Nephron (organoid): ENCODE data around the gene DNMBP.

Experiments
- H3K27ac Mint-ChIP-seq, 3 experiments: 2 replicates each; pipeline ENCODE4 v1.8.0; 2020; ENCODE audit warnings: mixed read lengths in 3 of 3, mild to moderate bottlenecking in 2 of 3, moderate library complexity in 1 of 3
- H3K27me3 Mint-ChIP-seq: 2 replicates; pipeline ENCODE4 v1.8.0; 2021; ENCODE audit warnings: low read depth, mild to moderate bottlenecking, moderate library complexity, mixed read lengths
- H3K36me3 Mint-ChIP-seq: 2 replicates; pipeline ENCODE4 v1.8.0; 2020; ENCODE audit warnings: low read depth, mixed read lengths
- H3K4me1 Mint-ChIP-seq: 2 replicates; pipeline ENCODE4 v1.8.0; 2020; ENCODE audit warnings: mixed read lengths
- H3K4me3 Mint-ChIP-seq, 3 experiments: 2 replicates each; pipeline ENCODE4 v1.8.0; 2020; ENCODE audit warnings: mild to moderate bottlenecking in 3 of 3, mixed read lengths in 3 of 3, moderate library complexity in 2 of 3
- H3K9me3 Mint-ChIP-seq: 2 replicates; pipeline ENCODE4 v1.8.0; 2020; ENCODE audit warnings: mixed read lengths
- CTCF ChIP-seq, 3 experiments: fragments of 200-600 bp; sonication (generic); IDR thresholded peaks; one replicate each; pipeline ENCODE4 v1.5.0; 2021; ENCODE audit warnings: antibody characterized with exemption in 3 of 3; ENCODE audit not compliant: unreplicated experiment in 3 of 3

DNMBP gene

DNA sequence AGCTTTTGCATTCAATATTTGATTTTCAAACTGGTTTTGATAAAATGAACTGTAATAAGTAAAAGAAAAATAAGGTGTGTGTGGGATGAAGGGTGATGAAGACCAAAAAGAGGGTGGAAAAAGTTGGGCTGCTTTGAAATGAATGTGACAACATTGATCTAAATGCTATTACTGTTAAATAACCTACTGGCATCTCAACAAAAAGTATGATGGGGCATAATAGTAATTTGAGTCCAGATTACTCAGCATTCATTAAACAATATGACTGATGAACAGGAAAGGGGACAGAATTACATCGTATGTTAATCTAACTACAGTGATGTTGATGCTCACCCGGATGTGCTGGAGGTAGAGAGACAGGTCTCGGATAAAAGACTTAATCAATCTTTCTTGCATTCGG, 115.1 kb downstream of the DNMBP start:
- TF ChIP-seq CTCF (IDR thresholded peaks at IDR 0.05; ENCODE audit: unreplicated experiment in 3 of 3), result no peak
- no peak overlapping the region for H3K27ac Mint-ChIP-seq
- H3K4me3 Mint-ChIP-seq, result no peak overlapping the region
- H3K36me3 Mint-ChIP-seq, result peaks cover 84% of the 10 kb centered on the region
- H3K9me3 Mint-ChIP-seq, result no peaks in the 10 kb centered on the region
- no peaks in the 10 kb centered on the region for H3K4me1 Mint-ChIP-seq
- no peaks in the 10 kb centered on the region for H3K27me3 Mint-ChIP-seq

DNA sequence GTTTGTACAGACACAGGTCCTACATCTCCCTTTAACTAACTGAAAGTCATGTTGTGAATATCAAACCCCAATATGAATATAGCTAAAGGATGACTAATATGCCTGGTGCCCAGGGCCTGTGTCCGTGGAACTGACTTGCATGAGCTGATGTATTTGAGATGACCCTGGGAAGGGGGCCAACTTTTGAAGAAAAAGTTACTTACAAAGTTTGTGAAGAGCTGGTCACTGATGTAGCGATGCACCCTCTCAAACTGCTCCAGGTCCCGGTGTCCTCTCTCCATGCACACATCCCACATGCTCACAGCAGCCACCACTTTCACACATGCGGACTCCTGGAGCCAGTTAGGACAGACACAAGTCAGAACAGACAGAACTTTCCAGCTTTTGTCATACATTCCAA, 121.1 kb downstream of the DNMBP start:
- Mint-ChIP-seq H3K27me3 (no peaks in the 10 kb centered on the region), H3K27ac (no peak overlapping the region), H3K4me1 (no peaks in the 10 kb centered on the region), H3K4me3 (no peak overlapping the region), H3K9me3 (no peaks in the 10 kb centered on the region), H3K36me3 (peaks cover 70% of the 10 kb centered on the region)
- TF ChIP-seq CTCF (IDR thresholded peaks at IDR 0.05; ENCODE audit: unreplicated experiment in 3 of 3), result no peak

DNA sequence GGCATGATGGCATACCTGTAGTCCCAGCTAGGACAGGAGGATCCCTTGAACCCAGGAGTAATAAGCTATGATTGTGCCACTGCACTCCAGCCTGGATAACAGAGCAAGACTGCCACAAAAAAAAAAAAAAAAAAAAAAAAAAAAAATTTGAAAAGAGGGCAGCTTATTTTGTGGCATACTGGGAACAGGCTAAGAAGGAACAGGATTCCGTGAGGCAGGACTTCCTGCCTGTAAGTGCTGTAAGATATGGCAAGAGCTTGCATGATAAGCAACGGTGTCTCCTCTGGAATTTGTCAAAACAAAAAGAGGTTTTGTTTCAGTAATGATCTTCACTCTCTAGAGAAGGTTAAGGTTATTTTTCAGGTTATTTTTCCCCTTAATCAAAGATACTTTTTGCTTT, 126.2 kb downstream of the DNMBP start:
- peaks cover 78% of the 10 kb centered on the region for H3K36me3 Mint-ChIP-seq

GRCh38 chr10:99881371-99881770, 128.4 kb downstream of the DNMBP start:
- Mint-ChIP-seq H3K27ac (no peak overlapping the region), H3K4me1 (no peaks in the 10 kb centered on the region), H3K4me3 (no peak overlapping the region), H3K27me3 (no peaks in the 10 kb centered on the region), H3K36me3 (peaks cover 85% of the 10 kb centered on the region), H3K9me3 (no peaks in the 10 kb centered on the region)
- TF ChIP-seq CTCF (IDR thresholded peaks at IDR 0.05; ENCODE audit: unreplicated experiment in 3 of 3), result no peak

More for the DNA sequence above, 126.2 kb downstream of the DNMBP start:
- H3K9me3 Mint-ChIP-seq, result no peaks in the 10 kb centered on the region
- no peak for TF ChIP-seq CTCF (IDR thresholded peaks at IDR 0.05; ENCODE audit: unreplicated experiment in 3 of 3)
- no peak overlapping the region for H3K27ac Mint-ChIP-seq
- no peak overlapping the region for H3K4me3 Mint-ChIP-seq
- H3K27me3 Mint-ChIP-seq, result no peaks in the 10 kb centered on the region
- H3K4me1 Mint-ChIP-seq, result no peaks in the 10 kb centered on the region

- Mint-ChIP-seq H3K4me1 (no peaks in the 10 kb centered on the region), H3K27ac (peak overlapping the region; percentile 28 to 53 (median 40)), H3K4me3 (no peak overlapping the region), H3K9me3 (no peaks in the 10 kb centered on the region), H3K27me3 (peaks cover under 1% of the 10 kb centered on the region), H3K36me3 (peaks cover 88% of the 10 kb centered on the region)
- no peak for TF ChIP-seq CTCF (IDR thresholded peaks at IDR 0.05; ENCODE audit: unreplicated experiment in 3 of 3)
Observed at GRCh38 chr10:99880080-99880835, 129.5 kb downstream of the DNMBP start.

GRCh38 chr10:99875473-99875872, 134.3 kb downstream of the DNMBP start:
- no peak overlapping the region for H3K27ac Mint-ChIP-seq
- no peak overlapping the region for H3K4me3 Mint-ChIP-seq
- H3K4me1 Mint-ChIP-seq, result no peaks in the 10 kb centered on the region
- TF ChIP-seq CTCF (IDR thresholded peaks at IDR 0.05; ENCODE audit: unreplicated experiment in 3 of 3), result no peak
- H3K9me3 Mint-ChIP-seq, result no peaks in the 10 kb centered on the region
- peaks cover 3% of the 10 kb centered on the region for H3K27me3 Mint-ChIP-seq
- H3K36me3 Mint-ChIP-seq, result peaks cover 60% of the 10 kb centered on the region
